Prostate gland (tissue), 2 donors: ENCODE measurements around the gene PIP4K2B. TPM values are rescaled to one million over a fixed set of nuclear protein-coding genes. Genes with fewer than 3 reads are reported as not detected.

Experiments
- DNase-seq: peaks from one replicate; pipeline ENCODE4 v3.0.0-alpha.2; 2019; ENCODE audit warnings: low spot score
- H3K27ac ChIP-seq, 2 donors: fragments of 200-600 bp; sonication (generic); 2 replicates each; pipeline ENCODE4 v1.5.1; 2017 to 2019
- H3K27me3 ChIP-seq: fragments of 200-600 bp; sonication (generic); replicated peaks from 2 replicates; pipeline ENCODE4 v1.5.1; 2019; ENCODE audit not compliant: insufficient read depth
- H3K36me3 ChIP-seq, 2 donors: fragments of 200-600 bp; sonication (generic); 1 replicate in 1 of 2; 2 replicates in 1 of 2; pipeline versions ENCODE4 v1.5.1 to v1.8.1; 2017 to 2019
- H3K4me1 ChIP-seq: fragments of 200-600 bp; sonication (generic); replicated peaks from 2 replicates; pipeline ENCODE4 v1.5.1; 2019
- H3K4me3 ChIP-seq, 2 donors: fragments of 200-600 bp; sonication (generic); 2 replicates each; pipeline ENCODE4 v1.5.1; 2017 to 2019
- H3K9me3 ChIP-seq: fragments of 200-600 bp; sonication (generic); 2 replicates; pipeline ENCODE4 v1.5.1; 2017
- CTCF ChIP-seq, 4 experiments: fragments of 200-600 bp in 2 of 4; fragments of 450-650 bp in 2 of 4; sonication (generic) in 2 of 4; IDR thresholded peaks; 1 replicate in 3 of 4; 2 replicates in 1 of 4; pipeline ENCODE4 v1.5.1; 2016 to 2019; ENCODE audit warnings: antibody characterized with exemption in 4 of 4, mild to moderate bottlenecking in 2 of 4, moderate library complexity in 2 of 4
- POLR2A ChIP-seq: fragments of 450-650 bp; IDR thresholded peaks from one replicate; pipeline ENCODE4 v1.6.1; 2016; ENCODE audit warnings: antibody characterized with exemption, mild to moderate bottlenecking
- POLR2AphosphoS5 ChIP-seq: sonication (generic); formaldehyde crosslinking; IDR thresholded peaks from one replicate; pipeline ENCODE4 v1.6.1; 2017; ENCODE audit warnings: antibody characterized with exemption
- WGBS: methylation state at CpG from one replicate; pipeline ENCODE4 v1.1.5; 2018; 5-methylcytosine and 5-hydroxymethylcytosine counted together
- intact Hi-C: fragments of 100-400 bp; cut with DNase I; formaldehyde crosslinking; loops from one replicate; pipeline ENCODE4 v1.14.2; 2022
- total RNA-seq, 2 donors: library from RNA; depleted of rRNA; stranded (reverse); fragments of >200 nt; gene quantifications; one replicate each; pipeline ENCODE4 v1.1.0, GENCODE V29; 2016

PIP4K2B gene
- total RNA-seq: 10 to 100 TPM; 46.2 to 65.2 TPM

- H3K4me1 ChIP-seq: peaks cover 11% of the 10 kb centered on the region
- DNase-seq: peak; percentile 94
- H3K9me3 ChIP-seq: no peaks in the 10 kb centered on the region
- under 1% methylated on average over 23 of the region's 76 CpGs for WGBS
- intact Hi-C loops: loop anchor here (5.0 kb wide), 1 partner anchor 47 kb away; the partner anchor contains the start of gene PSMB3
- peaks cover 0 to 13% of the 10 kb centered on the region in 2 donors for H3K36me3 ChIP-seq
- peak within 1 kb of the TSS; percentile 99 for H3K27ac ChIP-seq
- H3K4me3 ChIP-seq: peak within 1 kb of the TSS; percentile 87 to 88
- TF ChIP-seq POLR2A (no peak), POLR2AphosphoS5 (peak; percentile 91)
- no peaks in the 10 kb centered on the region for H3K27me3 ChIP-seq
Measured at GRCh38 chr17:38799501-38800236, at the start of gene PIP4K2B. Gene PIP4K2B (minus strand): TSS chr17:38799556. CDS start chr17:38799424, 132 bp downstream.

- 100% methylated on average over 1 of the region's 1 CpG for WGBS
- H3K4me1 ChIP-seq: peaks cover 4% of the 10 kb centered on the region
- no peaks in the 10 kb centered on the region for H3K9me3 ChIP-seq
- no peak for DNase-seq
- intact Hi-C loops: no loop called here
- H3K27ac ChIP-seq: no peak overlapping the region
- H3K27me3 ChIP-seq: no peaks in the 10 kb centered on the region
- TF ChIP-seq POLR2AphosphoS5: no peak
- TF ChIP-seq POLR2A: no peak
- TF ChIP-seq CTCF (IDR thresholded peaks at IDR 0.05): no peak
- H3K4me3 ChIP-seq: no peak overlapping the region
- no peaks in the 10 kb centered on the region for H3K36me3 ChIP-seq
Measured at GRCh38 chr17:38848557-38848891, 49.2 kb upstream of the PIP4K2B start.

- H3K4me3 ChIP-seq: no peak overlapping the region
- H3K9me3 ChIP-seq: no peaks in the 10 kb centered on the region
- TF ChIP-seq CTCF (IDR thresholded peaks at IDR 0.05) (no peak), POLR2AphosphoS5 (no peak), POLR2A (no peak)
- 69% methylated on average over 13 of the region's 13 CpGs for WGBS
- intact Hi-C loops: no loop called here
- no peak overlapping the region for H3K27ac ChIP-seq
- no peak for DNase-seq
- no peaks in the 10 kb centered on the region for H3K4me1 ChIP-seq
- no peaks in the 10 kb centered on the region for H3K36me3 ChIP-seq
- H3K27me3 ChIP-seq: no peaks in the 10 kb centered on the region
Measured at GRCh38 chr17:38844261-38844757, 45.0 kb upstream of the PIP4K2B start.

- TF ChIP-seq POLR2AphosphoS5 (no peak), POLR2A (no peak), CTCF (IDR thresholded peaks at IDR 0.05) (no peak)
- Histone ChIP-seq H3K36me3 (no peaks in the 10 kb centered on the region), H3K4me3 (peak overlapping the region; percentile 67 to 71), H3K27ac (peak overlapping the region; percentile 95), H3K9me3 (no peaks in the 10 kb centered on the region), H3K4me1 (peaks cover 7% of the 10 kb centered on the region), H3K27me3 (no peaks in the 10 kb centered on the region)
- WGBS: 87% methylated on average over 17 of the region's 17 CpGs
- DNase-seq: no peak
- intact Hi-C loops: loop anchor here (1.0 kb wide), 1 partner anchor 27 kb away; the partner anchor contains the start of gene RPL23
Measured at GRCh38 chr17:38825762-38826247, 26.4 kb upstream of the PIP4K2B start.

- H3K4me3 ChIP-seq: peak within 1 kb of the TSS; percentile 67 to 71
- under 1% methylated on average over 48 of the region's 55 CpGs for WGBS
- peaks cover 7% of the 10 kb centered on the region for H3K4me1 ChIP-seq
- H3K36me3 ChIP-seq: peaks cover 0 to 2% of the 10 kb centered on the region in 2 donors
- TF ChIP-seq POLR2A (peak; percentile 72), CTCF (IDR thresholded peaks at IDR 0.05) (peak in 2 of 4 experiments; percentile 10 to 23), POLR2AphosphoS5 (peak; percentile 100)
- peak within 1 kb of the TSS; percentile 95 for H3K27ac ChIP-seq
- intact Hi-C loops: loop anchor here (1.0 kb wide), 1 partner anchor 28 kb away; the partner anchor contains the start of gene RPL23
- DNase-seq: peak; percentile 90
- no peaks in the 10 kb centered on the region for H3K9me3 ChIP-seq
- no peaks in the 10 kb centered on the region for H3K27me3 ChIP-seq
Measured at GRCh38 chr17:38824899-38825761, 25.8 kb upstream of the PIP4K2B start, which contains the start of gene CWC25. Gene CWC25 (minus strand): TSS chr17:38825321. CDS start chr17:38825183, 138 bp downstream.
